ENCODE results near the gene SLC6A12.

GRCh38 chr12:201361-201760 is 12.6 kb downstream of the SLC6A12 start:
- TF ChIP-seq CTCF (IDR thresholded peaks at IDR 0.05), result no peak
- no peak for TF ChIP-seq POLR2A (IDR thresholded peaks at IDR 0.05)

All from uterus (tissue), 2 donors.